HepG2 (cell line): ENCODE data around the gene FMNL2. TPM values are rescaled to one million over a fixed set of nuclear protein-coding genes. Genes with fewer than 3 reads are reported as not detected.

Source experiments
- ATAD3A ChIP-seq: sonication (generic); formaldehyde crosslinking; IDR thresholded peaks from 2 replicates; pipeline ENCODE4 v1.4.0; 2020; ENCODE audit warnings: missing genetic modification reagents
- ERF ChIP-seq: IDR thresholded peaks from 2 replicates; pipeline ENCODE4 v1.6.1; 2018; ENCODE audit warnings: missing biosample characterization, missing genetic modification reagents
- FOXO4 ChIP-seq: sonication (generic); formaldehyde crosslinking; conservative IDR thresholded peaks from 2 replicates; pipeline ENCODE4 v1.8.1; 2023; ENCODE audit warnings: missing genetic modification reagents
- HDAC2 ChIP-seq: sonication (generic); formaldehyde crosslinking; IDR thresholded peaks from 2 replicates; pipeline ENCODE4 v1.4.0; 2020; ENCODE audit warnings: missing genetic modification reagents
- KDM3A ChIP-seq: IDR thresholded peaks from 2 replicates; pipeline ENCODE4 v1.6.1; 2018; ENCODE audit warnings: low read depth, missing compliant biosample characterization
- MAFK ChIP-seq, 2 experiments: IDR thresholded peaks in 1 of 2; conservative IDR thresholded peaks in 1 of 2; 2 replicates each; pipeline ENCODE4 v1.6.1; 2011; ENCODE audit warnings: improper control_type of control experiment in 2 of 2, low read length in 2 of 2
- MTA3 ChIP-seq: sonication (generic); formaldehyde crosslinking; IDR thresholded peaks from 2 replicates; pipeline ENCODE4 v1.4.0; 2020; ENCODE audit warnings: missing genetic modification reagents
- NR2C2 ChIP-seq: sonication (generic); formaldehyde crosslinking; IDR thresholded peaks from 2 replicates; pipeline ENCODE4 v1.4.0; 2020; ENCODE audit warnings: missing genetic modification reagents, mild to moderate bottlenecking, moderate library complexity, borderline replicate concordance
- RBM22 ChIP-seq: fragments of 200-400 bp; formaldehyde crosslinking; optimal IDR thresholded peaks from 2 replicates; pipeline ENCODE3; 2017; ENCODE audit warnings: mild to moderate bottlenecking, low read length, moderate library complexity
- SOX13 ChIP-seq, 3 experiments: fragments of 450-650 bp in 1 of 3; sonication (generic) in 1 of 3; formaldehyde crosslinking in 1 of 3; IDR thresholded peaks in 2 of 3; conservative IDR thresholded peaks in 1 of 3; 2 replicates each; pipeline versions ENCODE4 v1.5.0 to v1.6.1; 2016 to 2020; ENCODE audit warnings: antibody characterized with exemption in 1 of 3, mild to moderate bottlenecking in 1 of 3, missing compliant biosample characterization in 1 of 3, missing genetic modification reagents in 1 of 3, moderate library complexity in 1 of 3
- SOX6 ChIP-seq, 2 experiments: fragments of 450-650 bp in 1 of 2; sonication (generic) in 1 of 2; formaldehyde crosslinking in 1 of 2; IDR thresholded peaks; 2 replicates each; pipeline versions ENCODE4 v1.4.0 to v1.6.1; 2017 to 2020; ENCODE audit warnings: antibody characterized with exemption in 1 of 2, mild to moderate bottlenecking in 1 of 2, missing genetic modification reagents in 1 of 2
- U2AF1 ChIP-seq: fragments of 200-400 bp; formaldehyde crosslinking; optimal IDR thresholded peaks from 2 replicates; pipeline ENCODE3; 2017; ENCODE audit warnings: mild to moderate bottlenecking, low read depth, low read length
- ZNF451 ChIP-seq: sonication (generic); formaldehyde crosslinking; IDR thresholded peaks from 2 replicates; pipeline ENCODE4 v1.5.0; 2020; ENCODE audit warnings: mild to moderate bottlenecking, missing genetic modification reagents
- ZNF564 ChIP-seq: sonication (generic); formaldehyde crosslinking; IDR thresholded peaks from 2 replicates; pipeline ENCODE4 v1.8.1; 2023; ENCODE audit warnings: mild to moderate bottlenecking, missing genetic modification reagents
- ZNF674 ChIP-seq: sonication (generic); formaldehyde crosslinking; IDR thresholded peaks from 2 replicates; pipeline ENCODE4 v1.5.0; 2020; ENCODE audit warnings: low read depth, mild to moderate bottlenecking, missing genetic modification reagents
- ZNF879 ChIP-seq: sonication (generic); formaldehyde crosslinking; IDR thresholded peaks from 2 replicates; pipeline ENCODE4 v1.8.1; 2023; ENCODE audit warnings: missing genetic modification reagents
- polyA plus RNA-seq, 8 experiments: library from polyadenylated mRNA; depleted of rRNA in 3 of 8; stranded (reverse) in 7 of 8; unstranded in 1 of 8; fragments of >200 nt; fragmentation: Illumina TruSeq in 4 of 8; extraction: Trizol in 4 of 8; gene quantifications; 2 replicates each; pipeline versions ENCODE4 v1.2.1 to v1.2.3, GENCODE V29; 2011 to 2016; ENCODE audit warnings: low read depth in 4 of 8, missing spikeins in 1 of 8, mixed read lengths in 1 of 8; ENCODE audit not compliant: insufficient read depth in 1 of 8
- total RNA-seq, 5 experiments: library from RNA; depleted of rRNA; stranded (reverse); fragments of >200 nt; fragmentation: Illumina TruSeq; extraction: Trizol; gene quantifications; 2 replicates each; pipeline ENCODE4 v1.2.3, GENCODE V29; 2016; ENCODE audit warnings: low read depth in 1 of 5

FMNL2 gene
- total and polyA plus RNA-seq, 2 of the 13 experiments (the other 11 are each of a cell fraction or from before 2014, with no cell fraction given) = 66.5 to 67.7 TPM

- TF ChIP-seq MTA3 (no peak), ZNF451 (CRISPR knock-in tag) (no peak), U2AF1 (no peak), MAFK (conservative IDR thresholded peaks at IDR 0.05 in 1 of 2, IDR thresholded peaks at IDR 0.05 in 1 of 2; ENCODE audit: low read length in 2 of 2) (peak; percentile 31 to 65; a peak in 3 of 4 replicates), FOXO4 (CRISPR knock-in tag) (no peak), ATAD3A (CRISPR knock-in tag) (no peak), ERF (CRISPR knock-in tag) (no peak), ZNF879 (no peak), HDAC2 (CRISPR knock-in tag) (no peak), ZNF564 (CRISPR knock-in tag) (no peak), RBM22 (peak; percentile 25), SOX13 (IDR thresholded peaks at IDR 0.05) (no peak), SOX13 (CRISPR knock-in tag; conservative IDR thresholded peaks at IDR 0.05 in 1 of 2, IDR thresholded peaks at IDR 0.05 in 1 of 2) (peak in 1 of 2 experiments; percentile 61; a peak in 2 of 4 replicates), ZNF674 (no peak), KDM3A (no peak), SOX6 (IDR thresholded peaks at IDR 0.05) (no peak), SOX6 (CRISPR knock-in tag; IDR thresholded peaks at IDR 0.05) (peak; percentile 49), NR2C2 (CRISPR knock-in tag) (no peak)
- TF ChIP-seq, all 625 proteins: peak for 6
Observed at GRCh38 chr2:152372438-152372984, 37.5 kb downstream of the FMNL2 start (continued).
